Globus pallidus (tissue), 1 donor: ENCODE data around the gene EEF1A1.

ENCODE experiments used
- DNase-seq: peaks from one replicate; pipeline ENCODE4 v3.0.0-alpha.2; 2015; ENCODE audit warnings: low spot score

EEF1A1 gene

GRCh38 chr6:73505142-73505541 is 15.7 kb downstream of the EEF1A1 start:
- DNase-seq, result no peak

- no peak for DNase-seq
Measured at GRCh38 chr6:73504160-73504559, 16.7 kb downstream of the EEF1A1 start.

GRCh38 chr6:73503027-73503772 is 17.6 kb downstream of the EEF1A1 start:
- no peak for DNase-seq

GRCh38 chr6:73497915-73498314 is 22.9 kb downstream of the EEF1A1 start:
- no peak for DNase-seq

GRCh38 chr6:73491377-73491776 is 29.5 kb downstream of the EEF1A1 start:
- DNase-seq, result no peak

GRCh38 chr6:73487473-73487872 is 33.4 kb downstream of the EEF1A1 start:
- DNase-seq, result no peak

GRCh38 chr6:73484438-73484837 is 36.4 kb downstream of the EEF1A1 start:
- DNase-seq, result no peak

- DNase-seq, result no peak
Measured at GRCh38 chr6:73481969-73482368, 38.9 kb downstream of the EEF1A1 start.

GRCh38 chr6:73477407-73477806 is 43.4 kb downstream of the EEF1A1 start:
- no peak for DNase-seq

- DNase-seq, result no peak
Measured at GRCh38 chr6:73476723-73477122, 44.1 kb downstream of the EEF1A1 start.

- no peak for DNase-seq
Measured at GRCh38 chr6:73471686-73472290, 49.0 kb downstream of the EEF1A1 start.
